HG03103 (cell line): ENCODE results near the gene RHOD.

Source experiments
- ATAC-seq: cut with Tn5 transposase; IDR thresholded peaks from one replicate; pipeline ENCODE4 v1.9.1; 2021; ENCODE audit warnings: low read depth; ENCODE audit not compliant: unreplicated experiment

Gene RHOD

GRCh38 chr11:67058506-67058905, 1.9 kb downstream of the RHOD start:
- ATAC-seq, result no peak

GRCh38 chr11:67059671-67060070, 3.0 kb downstream of the RHOD start:
- no peak for ATAC-seq

GRCh38 chr11:67060111-67060522, 3.5 kb downstream of the RHOD start:
- no peak for ATAC-seq

- no peak for ATAC-seq
Observed at GRCh38 chr11:67062526-67063373, 6.1 kb downstream of the RHOD start.

- ATAC-seq, result no peak
Observed at GRCh38 chr11:67066333-67066709, 9.7 kb downstream of the RHOD start.

GRCh38 chr11:67071420-67072284, 15.0 kb downstream of the RHOD start:
- no peak for ATAC-seq

- ATAC-seq, result no peak
Observed at GRCh38 chr11:67072295-67072694, 15.6 kb downstream of the RHOD start.

GRCh38 chr11:67073908-67074307, 17.3 kb downstream of the RHOD start:
- ATAC-seq, result no peak

- no peak for ATAC-seq
Observed at GRCh38 chr11:67076202-67076601, 19.6 kb downstream of the RHOD start.

GRCh38 chr11:67079065-67079705, 22.5 kb downstream of the RHOD start:
- no peak for ATAC-seq

- ATAC-seq, result no peak
Observed at GRCh38 chr11:67082071-67082791, 25.6 kb downstream of the RHOD start.

GRCh38 chr11:67083786-67084366, 27.2 kb downstream of the RHOD start:
- no peak for ATAC-seq

GRCh38 chr11:67085617-67086016, 29.0 kb downstream of the RHOD start:
- ATAC-seq, result no peak

- no peak for ATAC-seq
Observed at GRCh38 chr11:67090717-67091116, 34.1 kb downstream of the RHOD start.

- ATAC-seq, result no peak
Observed at GRCh38 chr11:67095214-67095507, 38.5 kb downstream of the RHOD start.

GRCh38 chr11:67098799-67099429, 42.3 kb downstream of the RHOD start:
- ATAC-seq, result no peak

GRCh38 chr11:67099831-67100324, 43.2 kb downstream of the RHOD start:
- ATAC-seq, result no peak

- ATAC-seq, result no peak
Observed at GRCh38 chr11:67102664-67103063, 46.0 kb downstream of the RHOD start.

GRCh38 chr11:67105964-67106363, 49.3 kb downstream of the RHOD start:
- no peak for ATAC-seq

GRCh38 chr11:67111261-67111660, 54.6 kb downstream of the RHOD start:
- no peak for ATAC-seq
